HG03045 (cell line): ENCODE data around the gene NT5C.
A peak's percentile ranks its signal among the peaks of the same experiment; 100 is the strongest.
"Not testable (repeated sequence)": the region's sequence is repeated elsewhere in the genome, so short reads cannot be mapped to it uniquely, and the experiment has no call there.

Experiments used
- ATAC-seq: cut with Tn5 transposase; IDR thresholded peaks from one replicate; pipeline ENCODE4 v1.9.1; 2021; ENCODE audit warnings: mild to moderate bottlenecking, moderate library complexity; ENCODE audit not compliant: unreplicated experiment

Gene NT5C

DNA sequence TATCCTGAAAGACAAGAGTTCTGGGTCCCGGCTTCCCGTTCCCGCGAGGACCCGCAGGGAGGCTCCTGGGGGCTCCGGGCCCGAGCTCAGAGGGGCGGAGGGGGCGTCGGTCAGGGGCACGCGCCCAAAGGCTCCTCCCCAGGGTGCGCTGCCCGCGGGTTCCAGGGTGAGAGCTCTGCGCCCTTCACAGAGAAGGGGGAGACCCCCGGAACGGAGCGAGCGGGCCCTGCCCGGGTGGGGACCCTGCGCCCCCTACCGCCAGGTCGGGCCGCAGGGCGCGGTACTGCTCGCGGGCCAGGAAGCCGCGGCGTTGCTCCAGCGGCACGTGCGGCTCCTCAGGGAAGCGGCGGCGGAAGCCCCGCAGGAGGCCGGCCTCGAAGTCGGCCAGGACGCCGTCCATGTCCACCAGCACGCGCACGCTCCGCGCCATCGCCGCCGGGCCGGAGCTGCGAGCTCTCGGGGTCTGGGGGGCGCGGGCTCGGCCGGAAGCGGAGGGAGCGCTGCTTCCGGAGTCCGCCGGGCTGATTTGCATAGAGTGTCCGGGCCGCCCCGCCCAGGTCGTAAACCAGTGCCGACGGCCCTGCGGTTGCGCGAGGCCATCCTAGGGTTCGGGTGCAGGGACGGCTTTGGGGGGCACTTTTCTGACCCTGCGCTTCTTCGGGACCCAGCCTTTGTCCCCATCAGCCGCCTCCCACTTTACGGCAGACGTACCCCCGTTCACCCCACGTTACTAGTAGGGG lies at the start of gene NT5C:
TSS of gene NT5C (minus strand) at position 465 of the 740 bp plus-strand sequence. CDS start at position 430, 35 bp downstream.
- peak; percentile 73 for ATAC-seq

- ATAC-seq = no peak
Measured at GRCh38 chr17:75181110-75181509, 49.6 kb upstream of the NT5C start.

GRCh38 chr17:75178453-75178852 lies 46.9 kb upstream of the NT5C start:
- ATAC-seq = no peak

DNA sequence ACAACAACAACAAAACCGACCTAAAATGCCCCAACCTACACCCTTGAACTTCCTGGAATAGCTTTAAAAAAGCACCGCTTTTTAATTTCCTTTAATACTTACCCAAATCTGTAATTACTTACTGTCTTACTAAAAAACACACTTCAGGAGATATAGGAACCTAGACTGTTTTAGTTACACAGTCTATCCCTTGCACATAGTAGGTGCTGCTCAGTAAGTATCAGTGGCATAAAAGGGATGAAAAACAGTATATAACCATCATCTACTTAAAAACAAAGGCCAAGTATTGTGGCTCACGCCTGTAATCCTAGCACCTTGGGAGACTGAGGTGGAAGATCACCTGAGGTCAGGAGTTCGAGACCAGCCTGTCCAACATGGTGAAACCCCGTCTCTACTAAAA lies 45.1 kb upstream of the NT5C start:
- ATAC-seq = no peak

DNA sequence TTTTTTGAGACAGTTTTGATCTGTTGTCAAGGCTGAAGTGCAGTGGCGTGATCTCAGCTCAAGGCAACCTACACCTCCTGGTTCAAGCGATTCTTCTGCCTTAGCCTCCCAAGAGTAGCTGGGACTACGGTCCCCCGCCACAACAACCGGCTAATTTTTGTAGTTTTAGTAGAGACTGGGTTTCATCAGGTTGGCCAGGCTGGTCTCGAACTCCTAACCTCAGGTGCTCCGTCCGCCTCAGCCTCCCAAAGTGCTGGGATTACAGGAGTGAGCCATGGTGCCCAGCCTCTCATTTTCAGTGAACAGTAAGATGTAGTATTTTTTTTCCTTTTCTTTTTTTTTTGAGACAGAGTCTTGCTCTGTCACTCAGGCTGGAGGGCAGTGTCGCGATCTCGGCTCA lies 43.5 kb upstream of the NT5C start:
- ATAC-seq = no peak

GRCh38 chr17:75173526-75173925 lies 42.0 kb upstream of the NT5C start:
- no peak for ATAC-seq

GRCh38 chr17:75168998-75169397 lies 37.5 kb upstream of the NT5C start:
- ATAC-seq = no peak

GRCh38 chr17:75164606-75165005 lies 33.1 kb upstream of the NT5C start:
- not testable (repeated sequence) for ATAC-seq

DNA sequence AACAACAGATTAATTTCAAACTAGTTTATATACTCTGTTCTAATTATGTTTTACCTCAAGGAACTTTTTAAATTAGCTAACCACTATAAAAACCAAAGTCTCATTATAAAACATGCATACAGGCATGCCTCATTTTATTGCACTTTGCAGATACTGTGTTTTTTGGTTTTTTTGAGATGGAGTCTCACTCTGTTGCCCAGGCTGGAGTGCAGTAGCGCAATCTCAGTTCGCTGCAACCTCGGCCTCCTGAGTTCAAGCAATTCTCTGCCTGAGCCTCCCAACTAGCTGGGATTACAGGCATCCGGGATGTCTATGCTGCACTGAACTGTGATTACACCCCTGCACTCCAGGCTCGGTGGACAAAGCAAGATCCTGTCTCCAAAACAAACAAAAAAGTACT lies 31.5 kb upstream of the NT5C start:
- no peak for ATAC-seq

DNA sequence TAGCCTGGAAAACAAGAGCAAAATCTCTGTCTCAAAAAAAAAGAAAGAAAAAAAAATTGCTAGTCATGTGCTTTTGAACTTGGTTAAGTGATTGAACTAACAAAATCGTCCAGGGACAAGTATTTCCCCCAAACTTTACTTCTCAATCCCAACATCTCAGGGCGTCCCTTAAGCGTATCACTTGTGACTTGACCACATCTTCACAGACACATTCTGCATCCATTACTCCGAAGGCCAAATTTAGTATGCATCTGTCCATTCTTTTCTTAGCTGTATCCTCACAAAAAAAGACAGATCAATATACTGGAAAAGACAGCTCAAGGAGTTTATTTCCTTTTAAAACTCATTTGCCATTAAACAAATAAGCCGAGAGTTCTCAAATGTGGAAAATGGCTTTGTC lies 28.7 kb upstream of the NT5C start:
- no peak for ATAC-seq

GRCh38 chr17:75159196-75160031 lies 27.9 kb upstream of the NT5C start:
- no peak for ATAC-seq

DNA sequence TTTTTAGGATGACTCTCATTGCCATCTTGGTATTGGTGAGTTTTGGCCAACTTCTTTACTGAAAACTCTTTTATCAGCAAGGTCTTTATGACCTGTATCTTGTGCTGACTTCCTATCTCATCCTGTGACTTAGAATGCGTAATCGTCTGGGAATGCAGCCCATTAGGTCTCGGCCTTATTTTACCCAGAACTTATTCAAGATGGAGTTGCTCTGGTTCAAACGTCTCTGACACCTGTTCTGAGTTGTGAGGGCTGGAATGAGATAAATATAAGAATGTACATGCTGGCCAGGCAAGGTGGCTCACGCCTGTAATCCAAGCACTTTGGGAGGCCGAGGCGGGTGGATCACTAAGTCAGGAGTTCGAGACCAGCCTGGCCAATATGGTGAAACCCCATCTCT lies 26.9 kb upstream of the NT5C start:
- ATAC-seq = not testable (repeated sequence)

DNA sequence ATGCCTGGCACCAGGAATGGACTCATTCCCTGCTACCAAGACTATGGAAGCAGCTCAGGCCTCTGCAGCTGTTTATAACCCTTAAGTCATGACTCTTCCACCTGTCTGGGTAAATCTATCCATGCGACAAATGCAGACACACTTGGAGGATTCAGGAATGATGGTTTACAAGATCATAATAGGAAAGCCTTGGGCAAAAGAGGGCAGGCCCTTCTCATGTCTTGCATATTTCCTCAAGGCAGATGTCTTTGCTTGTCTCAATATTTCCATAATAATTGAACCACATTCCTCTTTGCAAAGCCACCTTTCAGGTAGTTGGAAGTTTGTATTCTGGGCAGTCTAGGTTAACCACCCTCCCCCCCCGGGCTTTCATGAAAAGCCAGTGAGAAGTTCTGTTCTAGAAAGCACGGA lies 23.7 kb upstream of the NT5C start:
- ATAC-seq = no peak

DNA sequence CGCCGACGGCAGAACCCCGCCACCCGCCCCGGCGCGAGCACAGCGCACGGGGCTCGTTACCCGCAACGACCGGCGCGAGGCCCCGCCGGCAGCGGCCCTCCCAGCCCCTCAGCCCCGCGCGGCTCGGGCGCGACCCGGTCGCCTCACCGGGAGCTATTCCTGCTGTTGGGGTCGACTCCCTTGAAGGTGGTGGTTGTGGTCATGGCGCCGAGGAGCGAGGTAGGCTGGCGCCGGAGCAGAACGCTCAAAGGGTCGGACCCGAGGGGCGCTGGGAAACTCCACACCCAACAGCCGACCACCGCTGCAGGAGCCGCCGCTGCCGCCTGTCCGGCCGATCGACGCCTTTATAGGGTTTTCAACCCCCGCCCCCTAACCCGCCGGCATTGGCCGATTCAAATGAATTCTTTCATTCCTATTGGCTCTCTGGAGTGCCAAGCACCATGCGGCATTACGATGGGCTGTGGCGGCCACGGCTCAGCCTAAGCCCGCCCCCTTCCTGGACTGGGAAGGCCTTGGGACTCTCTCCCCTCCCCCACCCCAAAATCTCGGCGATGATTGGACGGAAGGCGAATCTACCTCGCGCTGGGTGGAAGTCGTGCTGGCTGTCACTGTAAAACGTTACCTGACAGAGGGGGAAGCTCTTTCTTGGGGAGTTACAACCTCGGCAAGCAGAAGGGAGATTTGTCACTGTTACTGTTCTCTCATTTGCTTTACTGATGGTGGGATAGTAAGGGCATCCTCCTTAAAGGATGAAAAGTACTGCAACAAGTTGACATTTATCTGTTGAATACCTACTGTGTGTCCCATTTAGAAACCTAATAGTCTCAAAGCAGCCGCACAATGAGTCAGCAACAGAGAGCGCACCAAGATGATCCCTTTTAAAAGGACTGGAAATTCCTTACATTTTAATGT lies 22.9 kb upstream of the NT5C start, which contains the start of gene JPT1:
TSS of gene JPT1 (minus strand) at position 318 of the 912 bp plus-strand sequence. CDS start at position 203, 115 bp downstream.
- ATAC-seq = peak; percentile 94

DNA sequence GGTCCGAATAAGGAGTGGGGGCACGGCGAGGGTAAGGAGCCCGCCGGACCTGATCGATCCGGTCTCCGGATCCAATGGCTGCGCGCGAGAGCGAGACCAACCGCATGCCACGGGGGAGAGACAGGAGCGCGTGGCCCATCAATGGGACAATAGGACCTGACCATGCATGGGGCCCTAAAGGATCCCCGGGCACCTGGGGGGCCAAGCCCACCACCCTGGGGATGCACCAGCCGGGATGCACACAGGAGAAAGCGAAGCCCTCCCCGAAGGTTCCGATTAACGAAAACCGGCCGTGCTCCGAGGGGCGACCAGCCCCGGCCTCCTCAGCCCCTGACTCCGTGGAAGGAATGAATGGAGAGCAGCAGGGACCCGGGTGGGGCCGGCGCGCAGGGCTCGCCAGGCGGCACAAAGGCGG lies 22.2 kb upstream of the NT5C start:
- peak; percentile 14 for ATAC-seq

DNA sequence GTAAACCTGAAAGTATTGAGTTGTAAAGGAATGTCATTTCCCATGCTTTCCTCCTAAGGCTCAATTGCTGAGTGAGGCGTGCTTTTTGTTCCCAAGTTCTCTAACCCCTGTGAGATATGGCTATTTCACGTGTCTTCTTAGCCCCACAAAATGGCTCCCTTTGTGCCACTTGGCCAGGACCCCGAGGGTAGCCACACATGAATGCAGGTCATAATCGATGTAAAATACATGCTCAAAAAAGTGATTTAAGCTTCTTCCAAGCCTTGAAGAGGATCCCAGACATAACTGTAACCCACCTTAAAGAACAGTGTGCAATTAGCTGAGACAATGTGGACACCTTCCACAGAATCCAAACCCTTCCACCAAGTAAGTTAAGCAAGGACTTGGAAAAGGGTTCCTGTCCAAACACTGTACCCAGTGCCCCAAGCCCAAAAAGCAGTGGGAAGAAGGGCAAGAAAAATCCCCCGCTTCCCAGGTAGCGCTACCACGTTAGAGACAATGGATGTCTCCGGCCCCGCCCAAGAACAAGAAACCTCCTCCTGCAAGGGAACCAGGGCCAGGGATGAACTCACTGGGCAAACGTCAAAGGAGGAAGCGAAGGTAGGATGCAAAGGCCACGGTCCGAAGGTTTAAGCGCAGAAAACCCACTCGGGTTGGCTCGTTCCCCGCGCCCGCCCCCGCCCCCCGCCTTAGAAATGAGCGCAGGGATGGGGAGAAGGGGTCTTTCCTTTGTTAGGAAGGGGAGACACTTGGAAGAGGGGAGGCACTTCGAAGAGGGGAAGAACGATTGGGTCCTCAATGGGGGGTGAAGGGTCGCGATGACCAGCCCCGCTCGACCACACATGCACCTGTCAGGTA lies 21.6 kb upstream of the NT5C start:
- no peak for ATAC-seq

- ATAC-seq = no peak
Measured at GRCh38 chr17:75152523-75152921, 21.0 kb upstream of the NT5C start.

DNA sequence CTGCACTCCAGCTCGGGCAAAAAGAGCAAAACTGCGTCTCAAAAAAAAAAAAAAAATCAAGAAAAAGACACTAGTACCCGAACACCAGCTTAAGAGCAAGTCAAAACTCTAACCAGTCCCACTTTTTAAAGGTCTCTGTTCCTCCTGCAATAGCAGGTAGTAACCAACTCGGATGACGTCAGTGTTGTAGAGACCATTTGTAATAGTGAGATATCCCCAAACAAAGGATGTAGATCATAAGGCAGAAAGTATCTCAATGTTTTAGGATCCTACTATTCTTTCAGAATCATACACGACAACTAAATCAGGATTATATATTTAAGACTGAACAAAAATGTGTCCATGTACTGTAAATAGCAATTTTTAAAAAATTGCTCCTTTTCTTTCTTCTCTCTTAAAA lies 20.4 kb upstream of the NT5C start:
- ATAC-seq = no peak

DNA sequence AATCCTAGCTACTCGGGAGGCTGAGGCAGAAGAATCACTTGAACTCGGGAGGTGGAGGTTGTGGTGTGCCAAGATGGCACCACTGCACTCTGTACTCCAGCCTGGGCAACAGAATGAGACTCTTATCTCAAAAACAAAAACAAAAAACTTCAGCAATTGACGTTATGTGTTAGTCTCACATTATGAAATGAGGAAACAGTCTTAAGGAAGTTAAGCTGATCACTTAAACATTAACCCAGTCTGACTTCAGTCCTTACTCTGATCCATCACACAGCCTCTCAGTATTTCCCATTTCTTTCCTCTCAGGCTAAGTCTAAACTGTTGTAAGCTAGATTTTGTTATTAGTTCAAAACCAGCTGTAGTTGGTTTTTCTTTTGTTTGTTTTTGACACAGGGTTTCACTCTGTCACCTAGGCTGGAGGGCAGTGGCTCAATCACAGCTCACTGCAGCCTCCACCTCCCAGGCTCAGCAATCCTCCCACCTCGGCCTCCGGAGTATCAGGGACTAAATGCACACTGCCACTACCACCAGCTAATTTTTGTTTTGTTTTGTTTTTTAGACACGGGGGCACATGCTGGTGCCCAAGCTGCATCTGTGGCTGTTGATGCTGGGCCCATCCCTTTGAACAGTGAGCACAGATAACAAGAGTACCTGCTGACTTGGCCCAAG lies 16.5 kb upstream of the NT5C start:
- no peak for ATAC-seq

- no peak for ATAC-seq
Measured at GRCh38 chr17:75146592-75146991, 15.1 kb upstream of the NT5C start.
